GM21528 (cell line): ENCODE data around the gene PTCH2.
"Not testable (repeated sequence)": the region's sequence is repeated elsewhere in the genome, so short reads cannot be mapped to it uniquely, and the experiment has no call there.

Experiments
- ATAC-seq: cut with Tn5 transposase; IDR thresholded peaks from one replicate; pipeline ENCODE4 v1.9.1; 2021; ENCODE audit warnings: mild to moderate bottlenecking, moderate library complexity; ENCODE audit not compliant: unreplicated experiment, low FRiP score

Gene PTCH2

GRCh38 chr1:44847845-44848244 lies 4.8 kb upstream of the PTCH2 start:
- no peak for ATAC-seq

- ATAC-seq: no peak
These were observed 3.9 kb upstream of the PTCH2 start for GRCh38 chr1:44846985-44847384.

- ATAC-seq: no peak
These were observed 579 bp downstream of the PTCH2 start for GRCh38 chr1:44842486-44842861.

DNA sequence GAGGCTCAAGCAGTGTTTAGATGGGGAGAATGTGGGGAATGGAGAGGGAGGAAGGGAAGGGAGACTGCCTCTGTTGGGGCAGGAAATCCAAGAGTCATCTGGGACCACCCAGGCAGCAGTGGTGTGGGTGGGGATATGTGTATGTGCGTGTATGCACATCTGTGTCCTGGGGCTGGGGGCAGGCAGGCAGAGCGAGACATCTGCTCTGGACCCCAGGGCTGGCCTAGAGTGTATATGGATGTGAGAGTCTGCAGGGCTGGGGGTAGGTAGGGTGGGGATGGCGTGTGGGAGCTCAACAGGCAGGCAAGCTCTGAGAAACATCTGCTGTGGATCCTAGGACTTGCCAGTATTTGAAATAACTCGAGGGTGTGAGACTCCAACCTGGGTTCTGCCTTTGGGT lies 3.5 kb downstream of the PTCH2 start:
- no peak for ATAC-seq

- not testable (repeated sequence) for ATAC-seq
These were observed 4.8 kb downstream of the PTCH2 start for GRCh38 chr1:44838294-44838693.

DNA sequence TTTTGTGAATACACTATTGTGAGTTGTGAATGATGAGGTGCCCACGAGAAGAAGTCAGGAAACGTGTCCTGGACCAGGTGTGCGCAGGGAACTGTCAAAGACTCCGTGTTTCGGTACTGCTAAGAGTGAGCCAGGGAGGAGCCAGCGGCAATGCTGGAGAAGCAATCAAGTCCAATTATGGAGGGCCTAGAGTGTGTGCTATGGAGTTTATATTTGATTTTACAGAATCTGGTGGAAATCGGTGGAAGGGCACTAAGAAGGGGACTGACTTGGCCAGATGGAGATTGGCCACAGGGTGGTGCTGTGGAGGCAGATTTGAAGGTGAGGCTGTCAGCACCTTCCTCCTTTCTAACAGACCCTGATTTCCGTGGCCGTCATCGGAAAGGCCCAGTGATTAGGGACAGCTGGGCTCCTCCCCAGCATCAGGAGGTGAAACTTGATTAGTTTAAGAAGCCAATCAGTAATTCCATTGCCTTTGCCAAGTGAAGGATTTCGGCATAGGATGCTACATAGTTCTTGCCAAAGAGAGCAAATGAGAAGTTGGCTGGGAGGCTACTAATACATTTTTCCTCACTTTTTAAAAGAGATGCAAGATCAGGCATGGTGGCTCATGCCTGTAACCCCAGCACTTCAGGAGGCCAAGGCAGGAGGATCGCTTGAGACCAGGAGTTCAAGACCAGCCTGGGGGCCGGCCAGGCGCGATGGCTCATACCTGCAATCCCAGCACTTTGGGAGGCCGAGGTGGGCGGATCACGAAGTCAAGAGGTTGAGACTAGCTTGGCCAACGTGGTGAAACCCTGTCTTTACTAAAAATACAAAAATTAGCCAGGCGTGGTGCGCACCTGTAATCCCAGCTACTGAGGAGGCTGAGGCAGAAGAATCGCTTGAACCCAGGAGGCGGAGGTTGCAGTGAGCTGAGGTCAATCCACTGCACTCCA lies 7.0 kb downstream of the PTCH2 start:
- no peak for ATAC-seq

DNA sequence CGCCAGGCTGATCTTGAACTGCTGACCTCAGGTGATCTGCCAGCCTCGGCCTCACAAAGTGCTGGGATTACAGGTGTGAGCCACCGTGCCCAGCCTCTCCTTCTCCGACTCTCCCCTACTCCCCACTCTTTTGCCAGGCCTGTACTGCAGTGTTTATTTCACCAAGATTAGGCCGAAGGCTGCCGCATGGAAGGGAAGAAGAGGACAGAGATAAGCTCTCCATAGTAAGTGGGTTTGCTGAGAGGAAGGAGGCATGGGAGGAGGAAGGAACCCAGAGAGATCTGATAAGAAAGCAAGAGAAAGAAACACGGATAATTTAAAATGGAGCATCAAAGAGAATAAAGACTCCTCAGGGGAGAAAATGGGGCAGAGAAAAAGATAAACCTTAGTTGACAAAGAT lies 8.7 kb downstream of the PTCH2 start:
- ATAC-seq: no peak

- no peak for ATAC-seq
These were observed 10.9 kb downstream of the PTCH2 start for GRCh38 chr1:44832056-44832705.

DNA sequence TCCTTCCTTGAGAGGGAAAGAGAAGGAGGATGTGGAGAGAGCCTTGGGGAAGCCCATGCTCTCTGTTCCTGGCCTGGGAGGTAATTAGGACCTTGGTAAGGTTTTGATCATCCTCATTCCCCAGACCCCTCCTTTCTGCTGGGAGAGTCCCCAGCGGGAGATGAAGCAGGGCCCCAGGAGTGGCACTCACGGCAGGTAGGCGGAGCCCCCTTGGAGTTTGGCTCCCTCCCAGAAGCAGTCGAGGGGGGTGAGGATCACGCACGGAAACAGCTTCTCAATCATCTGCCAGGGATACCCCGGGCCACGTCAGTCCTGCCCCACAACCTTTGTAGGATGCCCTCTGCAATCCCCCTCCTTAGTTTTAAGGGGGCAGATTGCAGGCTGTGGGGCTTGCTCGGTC lies 11.5 kb downstream of the PTCH2 start:
- no peak for ATAC-seq

DNA sequence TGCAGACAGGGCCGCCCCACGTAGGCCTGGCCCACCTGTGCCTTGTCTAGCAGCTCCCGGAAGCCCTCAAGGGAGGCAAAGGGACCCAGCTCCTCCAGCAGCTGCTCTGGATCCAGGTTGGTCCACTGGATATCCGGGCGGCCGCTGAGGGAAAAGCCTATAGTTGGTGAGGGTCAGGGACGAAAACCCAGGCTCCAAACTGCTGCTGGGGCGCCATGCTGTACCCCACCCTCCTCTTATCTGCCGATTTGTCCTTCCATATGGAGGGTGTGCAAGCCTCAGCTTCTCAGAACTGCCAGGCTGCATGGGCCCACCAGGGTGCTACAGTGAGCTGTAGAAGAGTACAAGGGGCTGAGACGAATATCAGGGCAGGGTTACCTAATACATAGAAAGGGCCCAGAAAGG lies 12.2 kb downstream of the PTCH2 start:
- ATAC-seq: no peak

DNA sequence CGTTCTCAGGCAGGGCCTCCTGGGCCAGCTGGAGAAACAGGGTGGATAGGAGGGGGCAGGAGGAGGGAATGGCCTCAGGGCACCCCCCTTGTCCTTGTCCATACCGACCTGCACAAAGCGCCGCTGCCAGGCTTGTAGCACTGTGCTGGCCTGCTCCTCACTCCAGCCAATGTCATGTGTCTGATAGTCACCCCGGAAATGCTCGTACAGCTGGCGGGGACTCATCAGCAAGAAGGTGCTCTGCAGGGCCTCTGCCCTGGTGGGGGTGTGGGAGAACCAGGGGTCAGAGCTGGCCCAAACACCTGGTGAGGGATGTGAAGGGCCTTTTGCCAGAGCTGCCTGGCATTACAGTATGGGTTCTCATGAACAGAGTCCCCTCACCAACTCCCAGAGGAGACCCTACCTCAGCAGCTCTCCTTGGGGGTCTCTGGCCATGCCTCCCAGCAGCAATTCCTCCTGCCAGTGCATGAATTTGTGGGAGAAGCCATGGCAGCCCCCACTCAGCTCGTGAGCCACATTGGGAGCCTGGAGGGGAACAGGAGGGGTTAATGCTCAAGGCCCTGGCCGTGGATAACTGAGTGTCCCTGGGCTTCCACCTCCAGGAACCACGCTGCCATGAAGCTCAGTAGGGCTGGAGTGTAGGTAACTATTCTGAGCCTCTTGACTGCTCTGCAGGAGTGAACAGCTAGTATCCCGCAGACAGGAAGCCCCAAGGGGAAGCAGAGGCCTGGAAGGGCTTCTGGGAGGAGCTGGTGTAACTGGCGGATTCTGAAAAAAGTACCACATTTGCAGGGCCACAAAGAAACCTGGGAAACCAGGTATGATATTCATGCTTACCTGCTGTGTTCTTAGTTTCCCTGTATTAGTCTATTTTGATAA lies 13.3 kb downstream of the PTCH2 start:
- ATAC-seq: no peak

GRCh38 chr1:44828841-44829440 lies 14.1 kb downstream of the PTCH2 start:
- no peak for ATAC-seq

DNA sequence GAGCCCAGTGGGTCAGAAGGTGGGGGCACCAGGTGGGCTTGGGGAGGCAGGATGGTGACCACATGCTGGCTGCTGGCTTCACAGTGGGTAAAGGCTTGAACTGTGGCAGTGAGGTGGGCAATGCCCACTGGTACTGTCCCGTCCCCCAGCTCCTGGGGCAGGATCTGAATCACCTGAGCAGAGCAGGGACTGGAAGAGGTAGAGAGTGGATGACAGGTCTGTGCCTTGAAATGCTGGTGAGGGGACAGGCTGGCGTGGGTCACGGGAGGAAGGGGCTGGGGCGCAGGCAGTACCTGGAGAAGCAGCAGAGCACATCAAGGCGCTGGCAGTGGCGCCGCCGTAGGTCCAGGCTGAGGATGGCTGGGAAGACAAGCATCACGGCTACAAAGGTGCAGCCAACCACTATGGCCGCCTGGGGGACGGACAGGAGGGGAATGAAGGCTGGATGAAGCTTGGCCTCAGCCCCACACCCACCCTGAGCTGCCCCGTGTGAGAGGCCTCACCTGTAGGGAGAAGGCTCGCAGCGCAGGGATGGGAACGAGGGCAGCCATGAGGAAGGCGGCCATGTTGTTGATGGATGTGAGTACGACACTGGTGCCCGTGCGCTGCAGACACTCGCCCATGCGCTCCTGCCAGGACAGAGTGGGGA lies 14.9 kb downstream of the PTCH2 start:
- no peak for ATAC-seq

- no peak for ATAC-seq
These were observed 15.7 kb downstream of the PTCH2 start for GRCh38 chr1:44827197-44828002.

GRCh38 chr1:44826375-44827196 lies 16.5 kb downstream of the PTCH2 start:
- no peak for ATAC-seq

DNA sequence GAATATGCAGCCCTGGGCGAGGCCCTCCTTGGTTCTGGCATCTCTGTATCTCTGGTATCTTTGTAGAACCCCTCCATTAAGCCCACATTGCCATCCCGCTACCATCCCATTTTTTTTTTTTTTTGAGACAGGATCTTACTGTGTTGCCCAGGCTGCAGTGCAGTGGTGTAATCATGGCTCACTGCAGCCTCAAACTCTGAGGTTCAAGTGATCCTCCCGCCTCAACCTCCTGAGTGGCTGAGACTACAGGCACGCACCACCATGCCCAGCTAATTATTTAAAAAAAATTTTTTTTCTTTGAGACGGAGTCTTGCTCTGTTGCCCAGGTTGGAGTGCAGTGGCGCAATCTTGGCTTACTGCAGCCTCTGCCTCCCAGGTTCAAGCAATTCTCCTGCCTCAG lies 18.7 kb downstream of the PTCH2 start:
- ATAC-seq: not testable (repeated sequence)

- no peak for ATAC-seq
These were observed 20.0 kb downstream of the PTCH2 start for GRCh38 chr1:44822981-44823451.

GRCh38 chr1:44822131-44822701 lies 20.8 kb downstream of the PTCH2 start:
- no peak for ATAC-seq
